GM12875 (cell line): ENCODE data around the gene ID3.

Source experiments
- H3K4me3 ChIP-seq: one replicate; pipeline ENCODE4 v1.5.1; 2011; ENCODE audit warnings: low read depth, low read length, control low read depth
- TF ChIP-seq, protein P1 (sequence below): IDR thresholded peaks from 2 replicates; pipeline ENCODE4 v1.5.1; 2011; ENCODE audit warnings: low read depth, mild to moderate bottlenecking, control low read depth, inconsistent platforms, low read length, moderate library complexity, borderline replicate concordance; ENCODE audit not compliant: insufficient read depth

The ID3 gene

GRCh38 chr1:23598424-23598823 lies 39.1 kb upstream of the ID3 start:
- H3K4me3 ChIP-seq = no peak overlapping the region
- TF ChIP-seq, protein P1, sequence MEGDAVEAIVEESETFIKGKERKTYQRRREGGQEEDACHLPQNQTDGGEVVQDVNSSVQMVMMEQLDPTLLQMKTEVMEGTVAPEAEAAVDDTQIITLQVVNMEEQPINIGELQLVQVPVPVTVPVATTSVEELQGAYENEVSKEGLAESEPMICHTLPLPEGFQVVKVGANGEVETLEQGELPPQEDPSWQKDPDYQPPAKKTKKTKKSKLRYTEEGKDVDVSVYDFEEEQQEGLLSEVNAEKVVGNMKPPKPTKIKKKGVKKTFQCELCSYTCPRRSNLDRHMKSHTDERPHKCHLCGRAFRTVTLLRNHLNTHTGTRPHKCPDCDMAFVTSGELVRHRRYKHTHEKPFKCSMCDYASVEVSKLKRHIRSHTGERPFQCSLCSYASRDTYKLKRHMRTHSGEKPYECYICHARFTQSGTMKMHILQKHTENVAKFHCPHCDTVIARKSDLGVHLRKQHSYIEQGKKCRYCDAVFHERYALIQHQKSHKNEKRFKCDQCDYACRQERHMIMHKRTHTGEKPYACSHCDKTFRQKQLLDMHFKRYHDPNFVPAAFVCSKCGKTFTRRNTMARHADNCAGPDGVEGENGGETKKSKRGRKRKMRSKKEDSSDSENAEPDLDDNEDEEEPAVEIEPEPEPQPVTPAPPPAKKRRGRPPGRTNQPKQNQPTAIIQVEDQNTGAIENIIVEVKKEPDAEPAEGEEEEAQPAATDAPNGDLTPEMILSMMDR = no peak

DNA sequence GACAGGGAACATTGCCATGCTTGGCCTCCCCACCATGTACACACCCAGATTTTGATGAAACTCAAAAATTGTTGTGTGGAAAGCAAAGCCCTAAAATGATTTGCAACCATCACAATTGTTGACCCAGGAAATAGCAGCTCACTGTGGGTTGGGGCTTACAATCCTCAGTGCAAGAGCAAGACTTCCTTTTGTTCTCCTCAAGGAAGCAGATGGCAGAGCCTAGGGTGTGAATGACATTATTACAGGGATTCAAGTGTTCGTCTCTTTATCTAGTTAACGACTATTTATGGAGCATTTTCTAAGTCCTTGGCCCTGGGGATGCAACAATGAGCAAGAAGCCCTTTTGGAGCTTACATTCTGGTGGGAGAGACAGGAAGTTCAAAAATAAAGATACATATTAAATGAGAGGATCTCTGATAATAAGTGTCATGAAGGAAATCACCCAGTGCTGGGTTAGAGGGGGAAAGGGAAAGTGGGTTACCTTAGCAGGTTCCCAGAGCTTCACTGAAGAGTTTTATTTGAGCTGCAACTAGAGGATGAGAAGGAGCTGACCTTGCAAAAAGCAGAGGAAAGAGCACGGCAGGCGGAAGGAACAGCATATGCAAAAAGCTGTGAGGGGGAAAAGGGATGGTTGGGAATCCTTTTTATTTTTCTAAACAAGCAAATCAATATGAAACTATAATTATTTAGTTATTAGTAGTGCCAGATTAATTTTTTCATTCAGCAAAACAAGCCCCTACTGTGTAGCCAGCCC lies 38.5 kb upstream of the ID3 start:
- H3K4me3 ChIP-seq = no peak overlapping the region
- TF ChIP-seq, protein P1 = no peak

DNA sequence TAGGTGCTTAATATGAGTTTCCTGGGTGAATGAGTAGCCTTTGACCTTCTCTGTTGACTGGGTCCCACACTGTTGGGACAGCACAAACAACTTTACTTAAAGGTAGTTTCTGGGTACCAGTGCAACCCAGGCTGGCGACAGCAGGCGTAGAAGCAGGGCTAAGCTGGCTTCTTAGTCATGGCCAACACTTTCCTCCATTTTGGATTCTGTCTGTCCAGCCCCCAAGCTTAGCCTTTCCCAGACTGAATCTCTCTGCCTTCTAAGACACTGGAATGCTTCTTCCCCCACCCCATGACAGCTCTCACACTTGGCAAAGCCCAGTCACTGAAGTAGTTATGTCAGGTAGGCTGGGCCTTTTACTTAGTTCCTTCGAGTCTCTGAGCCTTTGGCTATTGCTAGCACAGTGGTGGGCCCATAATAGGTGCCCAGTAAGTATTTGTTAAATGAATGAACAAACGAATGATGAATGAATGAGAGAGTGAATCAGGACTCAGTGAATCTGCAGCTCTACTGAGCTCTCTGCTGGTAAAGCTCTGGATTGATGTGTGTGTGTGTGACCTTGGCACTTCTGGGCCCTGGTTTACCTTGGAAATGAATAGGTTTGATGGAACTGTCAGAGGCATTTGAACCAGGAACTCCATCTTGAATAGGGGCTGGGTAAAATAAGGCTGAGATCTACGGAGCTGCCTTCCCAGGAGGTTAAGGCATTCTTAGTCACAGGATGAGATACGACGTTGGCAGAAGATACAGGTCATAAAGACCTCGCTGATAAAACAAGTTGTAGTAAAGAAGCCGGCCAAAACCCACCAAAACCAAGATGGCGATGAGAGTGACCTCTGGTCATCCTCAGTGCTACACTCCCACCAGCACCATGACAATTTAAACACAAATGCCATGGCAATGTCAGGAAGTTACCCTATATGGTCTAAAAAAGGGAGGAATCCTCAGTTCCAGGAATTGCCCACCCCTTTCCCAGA lies 37.4 kb upstream of the ID3 start:
- TF ChIP-seq, protein P1 = no peak
- H3K4me3 ChIP-seq = no peak overlapping the region

- peak overlapping the region; percentile 13 for H3K4me3 ChIP-seq
- TF ChIP-seq, protein P1 = no peak
Observed at GRCh38 chr1:23594927-23595353, 35.6 kb upstream of the ID3 start.

GRCh38 chr1:23594149-23594907 lies 35.0 kb upstream of the ID3 start:
- TF ChIP-seq, protein P1 = no peak
- peak overlapping the region; percentile 13 for H3K4me3 ChIP-seq

DNA sequence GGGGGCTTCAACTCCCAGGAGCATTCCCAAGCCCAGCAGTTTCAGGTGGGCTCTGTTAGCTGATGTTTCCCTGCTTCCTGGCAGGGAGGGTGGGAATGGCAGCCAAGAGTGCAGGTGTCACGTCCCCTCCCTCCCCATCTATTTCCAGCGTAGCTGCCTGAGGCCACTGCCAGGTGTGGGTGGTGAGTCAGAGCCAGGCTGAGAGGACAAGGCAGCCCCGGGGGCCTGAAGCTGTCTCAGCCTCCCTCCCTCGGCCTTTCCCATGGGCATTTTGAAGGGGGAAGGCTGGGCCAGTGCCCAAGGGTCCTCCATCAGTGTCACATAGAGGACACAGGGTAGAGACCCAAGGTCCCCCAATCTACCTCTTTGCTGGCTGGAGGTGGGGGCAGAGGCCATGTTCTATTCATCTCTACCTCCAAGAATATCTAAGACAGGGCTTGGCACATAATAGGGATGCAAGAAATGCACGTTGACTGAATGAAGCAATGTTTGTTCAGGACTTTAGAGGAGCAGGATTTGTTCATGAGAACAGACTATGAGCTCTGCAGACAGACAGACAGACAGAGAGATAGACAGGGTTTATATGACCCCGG lies 34.4 kb upstream of the ID3 start:
- TF ChIP-seq, protein P1 = no peak
- H3K4me3 ChIP-seq = peak overlapping the region; percentile 16
